CD14-positive monocyte (primary cell): ENCODE measurements around the gene SOCS2. TPM values are rescaled to one million over a fixed set of nuclear protein-coding genes. Genes with fewer than 3 reads are reported as not detected.

ENCODE experiments used
- DNase-seq, 3 donors: peaks; one replicate each; pipeline ENCODE4 v3.0.0-alpha.2; 2011 to 2022
- H2AFZ ChIP-seq: 2 replicates; pipeline ENCODE4 v1.6.0; 2012; ENCODE audit warnings: mild to moderate bottlenecking, low read depth, low read length, inconsistent platforms; ENCODE audit not compliant: insufficient read depth, poor library complexity, severe bottlenecking
- H3K27ac ChIP-seq, 2 donors: 1 replicate in 1 of 2; 2 replicates in 1 of 2; pipeline ENCODE4 v1.5.1; 2012 to 2013; ENCODE audit warnings: low read length in 2 of 2, control low read depth in 1 of 2, inconsistent platforms in 1 of 2, low read depth in 1 of 2, mild to moderate bottlenecking in 1 of 2
- H3K27me3 ChIP-seq, 2 donors: one replicate each; pipeline versions ENCODE4 v1.6.0 to v1.6.1; 2011 to 2013; ENCODE audit warnings: low read length in 2 of 2; ENCODE audit not compliant: control insufficient read depth in 2 of 2, insufficient read depth in 2 of 2
- H3K36me3 ChIP-seq, 2 donors: replicated peaks in 1 of 2; 1 replicate in 1 of 2; 2 replicates in 1 of 2; pipeline versions ENCODE4 v1.5.1 to v1.6.1; 2012 to 2013; ENCODE audit warnings: low read length in 2 of 2, control low read depth in 1 of 2, inconsistent platforms in 1 of 2, mild to moderate bottlenecking in 1 of 2; ENCODE audit not compliant: insufficient read depth in 2 of 2, control insufficient read depth in 1 of 2
- H3K4me1 ChIP-seq, 2 donors: 1 replicate in 1 of 2; 2 replicates in 1 of 2; pipeline versions ENCODE4 v1.5.1 to v1.6.1; 2012 to 2013; ENCODE audit warnings: low read length in 2 of 2, control low read depth in 1 of 2, inconsistent platforms in 1 of 2, mild to moderate bottlenecking in 1 of 2, moderate library complexity in 1 of 2; ENCODE audit not compliant: insufficient read depth in 2 of 2, control insufficient read depth in 1 of 2
- H3K4me2 ChIP-seq: replicated peaks from 2 replicates; pipeline ENCODE3; 2012; ENCODE audit warnings: low read length, moderate library complexity, mild to moderate bottlenecking; ENCODE audit not compliant: poor library complexity, severe bottlenecking; ENCODE audit errors: extremely low read depth
- H3K4me3 ChIP-seq, 3 experiments: fragments of 200-600 bp in 1 of 3; sonication (generic) in 1 of 3; replicated peaks in 1 of 3; 1 replicate in 2 of 3; 2 replicates in 1 of 3; pipeline ENCODE4 v1.5.1; 2011 to 2013; ENCODE audit warnings: low read length in 3 of 3, mild to moderate bottlenecking in 3 of 3, control low read depth in 2 of 3, low read depth in 2 of 3, inconsistent platforms in 1 of 3, moderate library complexity in 1 of 3
- H3K79me2 ChIP-seq: 2 replicates; pipeline ENCODE4 v1.6.0; 2012; ENCODE audit warnings: mild to moderate bottlenecking, control low read depth, inconsistent platforms, low read length, moderate library complexity; ENCODE audit not compliant: insufficient read depth
- H3K9ac ChIP-seq: 2 replicates; pipeline ENCODE4 v1.6.0; 2017; ENCODE audit warnings: low read length, mild to moderate bottlenecking; ENCODE audit not compliant: insufficient read depth, poor library complexity, severe bottlenecking
- H3K9me3 ChIP-seq, 2 donors: replicated peaks in 1 of 2; 1 replicate in 1 of 2; 2 replicates in 1 of 2; pipeline versions ENCODE4 v1.5.1 to v1.6.1; 2012 to 2013; ENCODE audit warnings: low read length in 2 of 2, control low read depth in 1 of 2; ENCODE audit not compliant: control insufficient read depth in 1 of 2, insufficient read depth in 1 of 2
- H4K20me1 ChIP-seq: 2 replicates; pipeline ENCODE4 v1.6.0; 2012; ENCODE audit warnings: mild to moderate bottlenecking, low read length, control low read depth, moderate library complexity; ENCODE audit not compliant: insufficient read depth
- H3K27ac Mint-ChIP-seq, 7 donors: one replicate each; pipeline ENCODE4 v1.8.0; 2020; ENCODE audit warnings: mild to moderate bottlenecking in 7 of 7, mixed read lengths in 7 of 7, moderate library complexity in 6 of 7, inconsistent platforms in 2 of 7
- H3K27me3 Mint-ChIP-seq, 3 donors: one replicate each; pipeline ENCODE4 v1.8.0; 2021 to 2022; ENCODE audit warnings: low read depth in 3 of 3, mild to moderate bottlenecking in 3 of 3, mixed read lengths in 3 of 3, moderate library complexity in 3 of 3, inconsistent platforms in 1 of 3
- H3K36me3 Mint-ChIP-seq, 2 donors: one replicate each; pipeline ENCODE4 v1.8.0; 2020; ENCODE audit warnings: mixed read lengths in 2 of 2, inconsistent platforms in 1 of 2, mild to moderate bottlenecking in 1 of 2
- H3K4me1 Mint-ChIP-seq: one replicate; pipeline ENCODE4 v1.8.0; 2020; ENCODE audit warnings: mild to moderate bottlenecking, mixed read lengths
- H3K4me3 Mint-ChIP-seq, 2 donors: one replicate each; pipeline ENCODE4 v1.8.0; 2020; ENCODE audit warnings: mild to moderate bottlenecking in 2 of 2, mixed read lengths in 2 of 2, moderate library complexity in 1 of 2
- H3K9me3 Mint-ChIP-seq, 7 donors: one replicate each; pipeline ENCODE4 v1.8.0; 2020 to 2022; ENCODE audit warnings: mixed read lengths in 7 of 7, mild to moderate bottlenecking in 6 of 7, moderate library complexity in 6 of 7, inconsistent platforms in 2 of 7
- CTCF ChIP-seq: fragments of 200-600 bp; IDR thresholded peaks from one replicate; pipeline ENCODE4 v1.8.0; 2022; ENCODE audit warnings: antibody characterized with exemption, mild to moderate bottlenecking
- WGBS: methylation state at CpG from one replicate; pipeline ENCODE4 v1.1.5; 2013; ENCODE audit warnings: missing lambda C conversion rate; ENCODE audit not compliant: insufficient coverage; 5-methylcytosine and 5-hydroxymethylcytosine counted together
- intact Hi-C, 2 donors: fragments of 100-400 bp; cut with micrococcal nuclease; formaldehyde crosslinking; loops; one replicate each; pipeline versions ENCODE4 v1.15.0 to v1.15.1; 2023
- polyA plus RNA-seq, 3 donors: library from polyadenylated mRNA; depleted of rRNA in 1 of 3; unstranded in 2 of 3; stranded (reverse) in 1 of 3; fragments of 300-500 nt in 2 of 3; fragments of >200 nt in 1 of 3; fragmentation: Illumina TruSeq in 2 of 3; gene quantifications; 1 replicate in 2 of 3; 2 replicates in 1 of 3; pipeline ENCODE4 v1.2.3, GENCODE V29; 2012 to 2021

The SOCS2 gene
- polyA plus RNA-seq, 3 donors, result 0.18 to 0.91 (median 0.22) TPM

GRCh38 chr12:93570552-93571364, 1.7 kb upstream of the SOCS2 start:
- Histone ChIP-seq H3K4me2 (peak overlapping the region; percentile 89), H3K4me3 (peak overlapping the region; percentile 37 to 79 (median 54)), H2AFZ (peak overlapping the region; percentile 76), H3K9me3 (peaks cover 0 to 16% of the 10 kb centered on the region in 2 donors), H3K4me1 (peaks cover 35 to 43% of the 10 kb centered on the region in 2 donors), H3K79me2 (no peaks in the 10 kb centered on the region), H3K9ac (peak overlapping the region; percentile 16), H3K36me3 (no peaks in the 10 kb centered on the region), H4K20me1 (peaks cover 13% of the 10 kb centered on the region), H3K27me3 (peaks cover 45 to 72% of the 10 kb centered on the region in 2 donors), H3K27ac (no peak overlapping the region)
- intact Hi-C loops, result loop anchor here (5.0 to 10.0 kb wide), 3 partner anchors 107 to 532 kb away; partner anchors contain the start of gene CRADD (in 1 of the 2)
- under 1% methylated on average over 93 of the region's 97 CpGs for WGBS
- no peak for TF ChIP-seq CTCF
- H3K9me3 Mint-ChIP-seq, result peaks cover 0 to 15% (median 6%) of the 10 kb centered on the region in 7 donors
- H3K27ac Mint-ChIP-seq, result peak overlapping the region in 1 of 7 donors; percentile 8
- peaks cover 6 to 16% of the 10 kb centered on the region in 2 donors for H3K36me3 Mint-ChIP-seq
- DNase-seq, result peak; percentile 73 to 81 (median 76)
- peaks cover 62 to 85% (median 70%) of the 10 kb centered on the region in 3 donors for H3K27me3 Mint-ChIP-seq
- peaks cover 31% of the 10 kb centered on the region for H3K4me1 Mint-ChIP-seq
- H3K4me3 Mint-ChIP-seq, result peak overlapping the region; percentile 81 to 93

GRCh38 chr12:93571365-93571924, 1.0 kb upstream of the SOCS2 start:
- no peak overlapping the region for H3K27ac Mint-ChIP-seq
- peak overlapping the region; percentile 81 to 93 for H3K4me3 Mint-ChIP-seq
- DNase-seq, result no peak
- Histone ChIP-seq H2AFZ (peak overlapping the region; percentile 76), H3K4me2 (peak overlapping the region; percentile 89), H3K4me1 (peaks cover 35 to 43% of the 10 kb centered on the region in 2 donors), H3K79me2 (no peaks in the 10 kb centered on the region), H3K4me3 (peak overlapping the region; percentile 35 to 79 (median 37)), H3K9me3 (peaks cover 0 to 16% of the 10 kb centered on the region in 2 donors), H4K20me1 (peaks cover 13% of the 10 kb centered on the region), H3K9ac (peak overlapping the region; percentile 16), H3K27ac (no peak overlapping the region), H3K27me3 (peaks cover 52 to 78% of the 10 kb centered on the region in 2 donors), H3K36me3 (no peaks in the 10 kb centered on the region)
- no peak for TF ChIP-seq CTCF
- peaks cover 31% of the 10 kb centered on the region for H3K4me1 Mint-ChIP-seq
- H3K9me3 Mint-ChIP-seq, result peaks cover 0 to 15% (median 6%) of the 10 kb centered on the region in 7 donors
- WGBS, result 0% methylated on average over 27 of the region's 47 CpGs
- intact Hi-C loops, result loop anchor here (5.0 to 10.0 kb wide), 3 partner anchors 106 to 531 kb away; partner anchors contain the start of gene CRADD (in 1 of the 2)
- peaks cover 6 to 16% of the 10 kb centered on the region in 2 donors for H3K36me3 Mint-ChIP-seq
- H3K27me3 Mint-ChIP-seq, result peaks cover 67 to 84% (median 67%) of the 10 kb centered on the region in 3 donors
